Upper lobe of left lung (tissue), 4 donors: ENCODE data around the gene KLF18.

Experiments used
- POLR2A ChIP-seq, 4 donors: fragments of 450-650 bp; IDR thresholded peaks; one replicate each; pipeline ENCODE4 v1.5.1; 2016 to 2017; ENCODE audit warnings: antibody characterized with exemption in 4 of 4, mild to moderate bottlenecking in 2 of 4
- TF ChIP-seq, protein P1 (sequence below), 6 experiments: fragments of 450-650 bp in 4 of 6; fragments of 200-600 bp in 2 of 6; sonication (generic) in 2 of 6; IDR thresholded peaks; one replicate each; pipeline ENCODE4 v1.5.1; 2016 to 2019; ENCODE audit warnings: antibody characterized with exemption in 6 of 6

- no peak for TF ChIP-seq POLR2A (IDR thresholded peaks at IDR 0.05)
- TF ChIP-seq, protein P1, sequence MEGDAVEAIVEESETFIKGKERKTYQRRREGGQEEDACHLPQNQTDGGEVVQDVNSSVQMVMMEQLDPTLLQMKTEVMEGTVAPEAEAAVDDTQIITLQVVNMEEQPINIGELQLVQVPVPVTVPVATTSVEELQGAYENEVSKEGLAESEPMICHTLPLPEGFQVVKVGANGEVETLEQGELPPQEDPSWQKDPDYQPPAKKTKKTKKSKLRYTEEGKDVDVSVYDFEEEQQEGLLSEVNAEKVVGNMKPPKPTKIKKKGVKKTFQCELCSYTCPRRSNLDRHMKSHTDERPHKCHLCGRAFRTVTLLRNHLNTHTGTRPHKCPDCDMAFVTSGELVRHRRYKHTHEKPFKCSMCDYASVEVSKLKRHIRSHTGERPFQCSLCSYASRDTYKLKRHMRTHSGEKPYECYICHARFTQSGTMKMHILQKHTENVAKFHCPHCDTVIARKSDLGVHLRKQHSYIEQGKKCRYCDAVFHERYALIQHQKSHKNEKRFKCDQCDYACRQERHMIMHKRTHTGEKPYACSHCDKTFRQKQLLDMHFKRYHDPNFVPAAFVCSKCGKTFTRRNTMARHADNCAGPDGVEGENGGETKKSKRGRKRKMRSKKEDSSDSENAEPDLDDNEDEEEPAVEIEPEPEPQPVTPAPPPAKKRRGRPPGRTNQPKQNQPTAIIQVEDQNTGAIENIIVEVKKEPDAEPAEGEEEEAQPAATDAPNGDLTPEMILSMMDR (IDR thresholded peaks at IDR 0.05): no peak
Observed at GRCh38 chr1:44141531-44141930, at the start of gene KLF18.
